Measurements from ENCODE around the gene DTD2. TPM values are rescaled to one million over a fixed set of nuclear protein-coding genes. Genes with fewer than 3 reads are reported as not detected.

Gene DTD2
- 7.3 TPM for polyA plus RNA-seq (2013, experiment 1 of 4)
- 9.8 TPM for polyA plus RNA-seq (2013, experiment 2 of 4)
- 11.6 TPM for polyA plus RNA-seq (2013, experiment 3 of 4)
- polyA plus RNA-seq (2013, experiment 4 of 4) = 8.6 TPM

DNA sequence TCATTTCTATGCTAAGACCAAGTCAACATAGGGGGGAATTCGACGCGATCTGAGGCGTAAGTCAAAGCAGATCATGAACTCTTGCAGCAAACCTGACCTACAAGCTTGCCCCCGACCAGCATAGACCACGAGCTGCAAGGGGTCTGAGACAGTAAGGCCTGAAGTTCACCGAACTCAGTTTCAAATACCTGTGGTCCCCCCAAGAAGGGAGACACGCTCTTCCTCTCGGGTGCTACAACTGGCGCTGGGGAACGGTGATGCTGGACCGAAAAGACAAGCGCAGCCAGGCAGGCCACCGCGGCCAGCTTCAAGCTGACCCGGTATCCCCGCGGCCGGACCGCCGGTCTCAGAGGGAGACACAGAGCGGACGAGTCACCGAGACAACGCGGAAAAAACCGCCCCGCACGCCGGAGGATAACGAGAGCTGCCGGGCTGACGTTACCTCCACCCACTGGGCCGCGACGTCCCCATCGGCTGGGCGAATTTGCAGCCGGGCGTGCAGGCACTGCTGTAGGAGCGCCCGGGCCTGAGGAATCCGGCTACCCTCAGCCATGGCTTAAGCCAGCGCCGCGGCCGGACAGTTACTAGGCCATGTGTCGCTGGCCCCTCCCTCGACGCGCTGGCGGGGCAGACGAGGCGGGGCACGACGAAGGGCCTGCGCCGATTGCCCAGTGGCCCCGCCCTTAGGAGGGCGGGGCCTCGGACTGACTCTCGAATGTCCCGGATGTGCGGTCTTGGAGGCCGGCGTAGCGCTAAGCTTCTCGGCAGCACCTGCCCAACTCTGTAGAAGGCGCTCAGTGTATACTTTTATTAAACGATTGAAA is at the start of gene DTD2:
DTD2 (minus strand) TSS at position 666 of the 824 bp plus-strand sequence; CDS start at position 553, 113 bp downstream.
- Histone ChIP-seq H3K4me1 (ENCODE audit: control insufficient read depth, insufficient read depth, low read length) (peaks cover 5% of the 10 kb centered on the region), H3K36me3 (ENCODE audit: control insufficient read depth, insufficient read depth, low read length) (no peaks in the 10 kb centered on the region), H3K4me3 (ENCODE audit: insufficient read depth, low read depth, low read length) (peak within 1 kb of the TSS; percentile 80), H3K27ac (ENCODE audit: insufficient read depth, low read depth, low read length, poor library complexity, severe bottlenecking) (peak within 1 kb of the TSS; percentile 87), H3K27me3 (ENCODE audit: control insufficient read depth, insufficient read depth, low read length, poor library complexity, severe bottlenecking) (no peaks in the 10 kb centered on the region), H3K9me3 (ENCODE audit: control insufficient read depth, low read length) (no peaks in the 10 kb centered on the region)
- WGBS, 2 experiments = 1% methylated on average over 70 of the region's 70 CpGs

DNA sequence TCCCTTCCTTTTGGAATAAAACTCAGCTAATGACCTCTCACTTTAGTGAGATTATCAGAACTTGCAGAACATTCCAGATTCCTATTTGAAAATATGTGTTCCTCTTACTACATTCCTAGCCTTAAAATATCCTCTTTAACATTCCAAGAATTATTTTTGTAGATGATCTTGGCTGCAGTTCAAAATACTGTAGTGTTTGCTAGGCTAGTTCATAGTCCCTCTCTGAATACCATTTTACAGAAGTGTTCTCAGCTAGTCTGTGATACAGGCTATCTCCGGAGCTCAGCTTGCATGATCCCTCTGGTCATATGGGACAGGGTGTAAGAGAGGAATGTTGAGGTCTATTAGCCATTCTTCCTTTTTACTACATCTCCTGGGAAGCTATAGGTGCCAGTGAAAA is 48.1 kb upstream of the DTD2 start:
- WGBS, 2 experiments = 88% methylated on average over 1 of the region's 1 CpG; no CpG with 5 or more reads in 1 of the 2 experiments

DNA sequence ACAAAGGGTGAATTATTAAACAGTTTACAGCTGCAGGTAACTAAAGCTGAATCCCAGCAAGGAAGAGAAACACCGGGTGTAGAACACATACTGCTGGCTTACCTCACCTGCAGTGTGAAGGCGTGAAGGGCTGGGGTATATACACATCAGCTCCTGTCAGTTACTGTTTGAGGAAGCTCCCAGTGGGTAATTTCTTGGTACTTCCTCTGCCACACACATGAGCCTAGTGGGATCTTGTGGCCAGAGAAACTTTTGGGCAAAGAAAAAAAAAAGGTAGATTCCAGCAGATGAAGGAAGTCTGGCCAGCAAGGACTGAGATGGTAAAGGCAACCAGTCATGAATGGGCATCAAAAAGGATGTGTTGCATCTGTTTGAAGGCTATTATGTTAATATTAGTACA is 44.6 kb upstream of the DTD2 start:
- Histone ChIP-seq H3K9me3 (ENCODE audit: control insufficient read depth, low read length) (no peaks in the 10 kb centered on the region), H3K36me3 (ENCODE audit: control insufficient read depth, insufficient read depth, low read length) (no peaks in the 10 kb centered on the region), H3K4me1 (ENCODE audit: control insufficient read depth, insufficient read depth, low read length) (no peaks in the 10 kb centered on the region), H3K4me3 (ENCODE audit: insufficient read depth, low read depth, low read length) (no peak overlapping the region), H3K27ac (ENCODE audit: insufficient read depth, low read depth, low read length, poor library complexity, severe bottlenecking) (no peak overlapping the region), H3K27me3 (ENCODE audit: control insufficient read depth, insufficient read depth, low read length, poor library complexity, severe bottlenecking) (no peaks in the 10 kb centered on the region)
- 88 to 89% methylated on average over 2 of the region's 2 CpGs for WGBS, 2 experiments

More for the DNA sequence above, 48.1 kb upstream of the DTD2 start:
- H3K9me3 ChIP-seq (ENCODE audit: control insufficient read depth, low read length) = no peaks in the 10 kb centered on the region
- H3K4me1 ChIP-seq (ENCODE audit: control insufficient read depth, insufficient read depth, low read length) = no peaks in the 10 kb centered on the region
- no peaks in the 10 kb centered on the region for H3K27me3 ChIP-seq (ENCODE audit: control insufficient read depth, insufficient read depth, low read length, poor library complexity, severe bottlenecking)
- H3K27ac ChIP-seq (ENCODE audit: insufficient read depth, low read depth, low read length, poor library complexity, severe bottlenecking) = no peak overlapping the region
- no peaks in the 10 kb centered on the region for H3K36me3 ChIP-seq (ENCODE audit: control insufficient read depth, insufficient read depth, low read length)
- H3K4me3 ChIP-seq (ENCODE audit: insufficient read depth, low read depth, low read length) = no peak overlapping the region

DNA sequence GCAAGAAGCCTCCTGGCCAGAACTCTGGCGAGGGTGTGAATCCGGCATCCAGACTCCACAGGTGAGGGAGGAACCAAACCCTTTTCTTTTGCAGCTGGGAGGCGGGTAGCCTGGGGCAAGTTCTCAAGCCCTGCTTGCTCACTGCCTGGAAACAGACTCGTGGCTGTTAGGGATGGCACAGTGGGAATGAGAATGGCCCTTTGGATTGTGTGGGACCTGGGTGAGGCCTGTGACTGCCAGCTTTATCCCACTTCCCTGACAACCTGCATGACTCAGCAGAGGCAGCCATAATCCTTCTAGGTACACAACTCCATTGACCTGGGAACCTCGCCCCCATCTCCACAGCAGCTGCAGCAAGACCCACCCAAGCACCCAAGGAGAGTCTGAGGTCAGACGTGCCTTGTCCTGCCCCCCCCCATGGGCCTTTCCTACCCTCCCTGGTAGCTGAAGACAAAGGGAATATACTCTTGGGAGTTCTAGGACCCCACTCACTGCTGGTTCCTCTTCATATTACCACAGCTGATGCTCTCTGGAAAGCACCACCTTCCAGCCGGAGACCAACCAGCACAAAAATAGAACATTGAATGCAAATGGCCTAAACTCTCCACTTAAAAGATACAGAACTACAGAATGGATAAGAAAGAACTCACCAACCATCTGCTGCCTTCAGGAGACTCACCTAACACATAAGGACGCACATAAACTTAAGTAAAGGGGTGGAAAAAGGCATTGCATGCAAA is 35.6 kb upstream of the DTD2 start:
- H3K36me3 ChIP-seq (ENCODE audit: control insufficient read depth, insufficient read depth, low read length) = no peaks in the 10 kb centered on the region

DNA sequence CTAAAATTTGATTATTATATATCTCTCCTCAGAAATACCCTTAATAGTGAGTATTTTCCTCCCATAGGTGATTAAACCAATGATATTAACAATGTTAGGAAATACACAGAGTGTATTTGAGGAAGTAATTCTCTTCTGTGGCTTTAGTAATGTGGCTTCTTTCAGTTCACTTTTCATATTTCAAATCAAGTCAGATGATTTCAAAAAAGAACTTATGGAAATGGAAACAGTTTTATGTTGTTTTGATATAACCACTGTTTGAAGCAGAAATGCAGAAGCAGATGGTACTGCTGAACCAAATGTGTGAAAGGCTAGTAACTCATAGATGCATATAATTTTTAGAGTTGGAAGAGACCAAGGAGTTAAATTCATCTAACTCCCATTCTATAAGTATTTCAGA is 32.4 kb upstream of the DTD2 start:
- no peaks in the 10 kb centered on the region for H3K36me3 ChIP-seq (ENCODE audit: control insufficient read depth, insufficient read depth, low read length)
- no peaks in the 10 kb centered on the region for H3K4me1 ChIP-seq (ENCODE audit: control insufficient read depth, insufficient read depth, low read length)
- no peaks in the 10 kb centered on the region for H3K27me3 ChIP-seq (ENCODE audit: control insufficient read depth, insufficient read depth, low read length, poor library complexity, severe bottlenecking)

More for the DNA sequence above, 35.6 kb upstream of the DTD2 start:
- Histone ChIP-seq H3K4me1 (ENCODE audit: control insufficient read depth, insufficient read depth, low read length) (no peaks in the 10 kb centered on the region), H3K27me3 (ENCODE audit: control insufficient read depth, insufficient read depth, low read length, poor library complexity, severe bottlenecking) (no peaks in the 10 kb centered on the region), H3K27ac (ENCODE audit: insufficient read depth, low read depth, low read length, poor library complexity, severe bottlenecking) (no peak overlapping the region), H3K4me3 (ENCODE audit: insufficient read depth, low read depth, low read length) (no peak overlapping the region), H3K9me3 (ENCODE audit: control insufficient read depth, low read length) (no peaks in the 10 kb centered on the region)
- 92 to 93% methylated on average over 7 to 8 of the region's 8 CpGs for WGBS, 2 experiments

DNA sequence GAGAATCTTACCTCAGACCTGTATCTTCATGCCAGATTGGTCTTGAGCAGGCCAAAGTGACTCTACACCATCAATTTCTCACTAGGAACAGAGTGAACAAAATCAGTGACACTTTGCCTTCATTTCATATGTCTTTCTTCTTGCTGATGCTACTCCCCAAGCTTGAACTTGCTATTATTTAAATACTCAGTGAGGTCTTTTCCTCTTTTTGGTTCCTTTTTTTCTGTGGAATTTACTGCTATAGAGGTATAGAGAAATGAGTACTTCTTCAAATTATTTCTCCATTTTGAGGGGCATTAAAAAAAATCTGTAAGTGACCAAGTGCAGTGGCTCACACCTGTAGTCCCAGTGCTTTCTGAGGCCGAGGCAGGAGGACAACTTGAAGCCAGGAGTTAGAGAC is 30.6 kb upstream of the DTD2 start, which contains the start of gene GPR33:
GPR33 (minus strand) TSS at position 154 of the 400 bp plus-strand sequence. CDS start 4,074 bp downstream, outside the sequence.
- Histone ChIP-seq H3K36me3 (ENCODE audit: control insufficient read depth, insufficient read depth, low read length) (no peaks in the 10 kb centered on the region), H3K27ac (ENCODE audit: insufficient read depth, low read depth, low read length, poor library complexity, severe bottlenecking) (no peak within 1 kb of the TSS), H3K4me1 (ENCODE audit: control insufficient read depth, insufficient read depth, low read length) (no peaks in the 10 kb centered on the region), H3K4me3 (ENCODE audit: insufficient read depth, low read depth, low read length) (no peak within 1 kb of the TSS), H3K9me3 (ENCODE audit: control insufficient read depth, low read length) (no peaks in the 10 kb centered on the region), H3K27me3 (ENCODE audit: control insufficient read depth, insufficient read depth, low read length, poor library complexity, severe bottlenecking) (no peaks in the 10 kb centered on the region)
- 93 to 98% methylated on average over 1 of the region's 1 CpG for WGBS, 2 experiments

More for the DNA sequence above, 32.4 kb upstream of the DTD2 start:
- Histone ChIP-seq H3K9me3 (ENCODE audit: control insufficient read depth, low read length) (no peaks in the 10 kb centered on the region), H3K4me3 (ENCODE audit: insufficient read depth, low read depth, low read length) (no peak overlapping the region), H3K27ac (ENCODE audit: insufficient read depth, low read depth, low read length, poor library complexity, severe bottlenecking) (no peak overlapping the region)

DNA sequence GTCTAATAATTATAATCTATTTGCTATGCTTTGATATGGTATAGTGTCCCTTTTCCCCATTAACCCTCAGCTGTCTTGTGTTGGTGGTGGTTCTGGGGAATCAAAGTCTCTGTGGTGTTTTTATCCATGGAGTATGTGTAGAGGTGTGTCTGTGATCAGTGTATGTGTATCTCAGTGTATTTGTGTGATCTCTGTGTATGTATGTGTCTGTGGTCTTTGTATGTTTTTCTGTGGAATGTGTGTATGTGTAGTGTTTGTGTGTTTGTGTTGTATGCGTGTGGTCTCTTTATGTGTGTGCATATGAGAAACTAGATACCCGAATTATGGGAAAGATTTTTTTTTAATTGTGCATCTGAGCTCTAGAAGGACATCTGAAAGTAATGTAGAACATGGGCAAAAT is 29.5 kb upstream of the DTD2 start:
- Histone ChIP-seq H3K9me3 (ENCODE audit: control insufficient read depth, low read length) (no peaks in the 10 kb centered on the region), H3K36me3 (ENCODE audit: control insufficient read depth, insufficient read depth, low read length) (no peaks in the 10 kb centered on the region), H3K27me3 (ENCODE audit: control insufficient read depth, insufficient read depth, low read length, poor library complexity, severe bottlenecking) (no peaks in the 10 kb centered on the region), H3K4me1 (ENCODE audit: control insufficient read depth, insufficient read depth, low read length) (no peaks in the 10 kb centered on the region), H3K27ac (ENCODE audit: insufficient read depth, low read depth, low read length, poor library complexity, severe bottlenecking) (no peak overlapping the region), H3K4me3 (ENCODE audit: insufficient read depth, low read depth, low read length) (no peak overlapping the region)
- WGBS, 2 experiments = 80 to 90% methylated on average over 2 of the region's 2 CpGs

DNA sequence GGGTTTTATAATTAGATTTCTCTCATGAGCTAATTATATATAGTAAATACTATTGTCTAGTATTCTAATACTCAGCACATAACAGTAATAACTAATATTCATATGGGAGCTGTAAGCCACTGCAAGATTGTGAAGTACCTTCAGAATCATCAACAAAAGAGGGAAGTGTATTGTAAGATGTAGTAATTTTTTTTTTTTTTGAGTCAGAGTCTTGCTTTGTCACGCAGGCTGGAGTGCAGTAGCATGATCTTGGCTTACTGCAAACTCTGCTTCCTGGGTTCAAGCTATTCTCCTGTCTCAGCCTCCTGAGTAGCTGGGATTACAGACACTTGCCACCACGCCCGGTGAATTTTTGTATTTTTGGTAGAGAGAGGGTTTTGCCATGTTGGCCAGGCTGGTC is 27.4 kb upstream of the DTD2 start:
- Histone ChIP-seq H3K27me3 (ENCODE audit: control insufficient read depth, insufficient read depth, low read length, poor library complexity, severe bottlenecking) (no peaks in the 10 kb centered on the region), H3K36me3 (ENCODE audit: control insufficient read depth, insufficient read depth, low read length) (no peaks in the 10 kb centered on the region), H3K4me1 (ENCODE audit: control insufficient read depth, insufficient read depth, low read length) (no peaks in the 10 kb centered on the region), H3K9me3 (ENCODE audit: control insufficient read depth, low read length) (no peaks in the 10 kb centered on the region), H3K27ac (ENCODE audit: insufficient read depth, low read depth, low read length, poor library complexity, severe bottlenecking) (no peak overlapping the region), H3K4me3 (ENCODE audit: insufficient read depth, low read depth, low read length) (no peak overlapping the region)
- 91 to 93% methylated on average over 3 of the region's 3 CpGs for WGBS, 2 experiments

DNA sequence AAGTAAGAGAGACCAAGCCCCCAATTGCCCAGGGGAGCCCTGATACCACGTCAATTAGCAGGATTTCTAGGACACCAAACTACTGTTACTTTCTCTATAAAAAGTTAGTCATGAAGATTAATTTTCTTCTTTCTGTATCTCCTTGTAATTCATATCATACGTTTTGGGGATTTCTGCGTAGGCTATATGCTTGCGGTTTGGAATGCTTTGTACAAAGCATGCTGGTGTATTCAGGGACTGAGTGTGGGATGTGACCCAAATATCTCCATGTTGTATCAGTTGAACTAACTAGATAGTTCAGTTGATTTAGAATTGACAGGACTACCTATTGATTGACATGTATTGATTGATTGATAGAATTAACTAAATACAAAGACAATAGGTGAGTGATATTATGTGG is 22.9 kb upstream of the DTD2 start:
- H3K9me3 ChIP-seq (ENCODE audit: control insufficient read depth, low read length) = no peaks in the 10 kb centered on the region
- no peaks in the 10 kb centered on the region for H3K27me3 ChIP-seq (ENCODE audit: control insufficient read depth, insufficient read depth, low read length, poor library complexity, severe bottlenecking)
- no peaks in the 10 kb centered on the region for H3K4me1 ChIP-seq (ENCODE audit: control insufficient read depth, insufficient read depth, low read length)
- no peak overlapping the region for H3K4me3 ChIP-seq (ENCODE audit: insufficient read depth, low read depth, low read length)
- 94 to 98% methylated on average over 4 of the region's 4 CpGs for WGBS, 2 experiments
- no peak overlapping the region for H3K27ac ChIP-seq (ENCODE audit: insufficient read depth, low read depth, low read length, poor library complexity, severe bottlenecking)
- H3K36me3 ChIP-seq (ENCODE audit: control insufficient read depth, insufficient read depth, low read length) = no peaks in the 10 kb centered on the region

DNA sequence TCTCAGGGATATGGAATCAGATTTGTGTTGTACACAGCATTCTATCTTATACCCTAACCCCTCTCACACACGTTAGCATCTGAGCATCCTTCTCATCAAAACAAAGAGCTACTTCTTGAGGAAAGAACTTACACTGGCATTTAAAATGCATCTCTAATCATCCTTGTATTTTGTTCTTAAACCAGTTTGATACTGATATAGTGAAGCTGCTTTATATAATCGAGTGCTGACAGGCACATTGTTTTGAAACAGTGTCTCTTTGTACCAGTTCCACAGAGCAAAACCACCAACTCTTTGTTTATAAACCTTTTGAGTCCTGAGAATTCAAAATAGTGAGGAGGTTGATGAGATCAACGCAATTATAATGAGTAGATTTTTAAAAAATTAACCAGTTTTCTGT is 21.7 kb upstream of the DTD2 start:
- WGBS, 2 experiments = 89 to 100% methylated on average over 2 to 3 of the region's 3 CpGs

More for the DNA sequence above, 21.7 kb upstream of the DTD2 start:
- Histone ChIP-seq H3K27ac (ENCODE audit: insufficient read depth, low read depth, low read length, poor library complexity, severe bottlenecking) (no peak overlapping the region), H3K36me3 (ENCODE audit: control insufficient read depth, insufficient read depth, low read length) (no peaks in the 10 kb centered on the region), H3K4me3 (ENCODE audit: insufficient read depth, low read depth, low read length) (no peak overlapping the region), H3K9me3 (ENCODE audit: control insufficient read depth, low read length) (no peaks in the 10 kb centered on the region), H3K4me1 (ENCODE audit: control insufficient read depth, insufficient read depth, low read length) (no peaks in the 10 kb centered on the region), H3K27me3 (ENCODE audit: control insufficient read depth, insufficient read depth, low read length, poor library complexity, severe bottlenecking) (no peaks in the 10 kb centered on the region)

Data from ectodermal cell (in vitro differentiated cells).